Esophagus muscularis mucosa (tissue), 4 donors: ENCODE results near the gene STK10. TPM values are rescaled to one million over a fixed set of nuclear protein-coding genes. Genes with fewer than 3 reads are reported as not detected.

Source experiments
- DNase-seq: peaks from one replicate; pipeline ENCODE4 v3.0.0-alpha.2; 2017; ENCODE audit errors: extremely low spot score
- H3K27ac ChIP-seq, 4 donors: fragments of 200-600 bp; sonication (generic); replicated peaks in 1 of 4; 1 replicate in 3 of 4; 2 replicates in 1 of 4; pipeline ENCODE4 v1.5.1; 2016 to 2019; ENCODE audit warnings: mild to moderate bottlenecking in 1 of 4
- H3K27me3 ChIP-seq, 4 donors: fragments of 200-600 bp; sonication (generic); one replicate each; pipeline versions ENCODE4 v1.5.1 to v1.6.0; 2016 to 2019
- H3K36me3 ChIP-seq, 4 donors: fragments of 200-600 bp; sonication (generic); one replicate each; pipeline ENCODE4 v1.5.1; 2016 to 2019
- H3K4me1 ChIP-seq, 4 donors: fragments of 200-600 bp; sonication (generic); one replicate each; pipeline ENCODE4 v1.5.1; 2016 to 2019
- H3K4me3 ChIP-seq, 4 donors: fragments of 200-600 bp; sonication (generic); 1 replicate in 2 of 4; 2 replicates in 2 of 4; pipeline ENCODE4 v1.5.1; 2016 to 2019; ENCODE audit warnings: mild to moderate bottlenecking in 4 of 4, moderate library complexity in 1 of 4
- H3K9me3 ChIP-seq, 4 donors: fragments of 200-600 bp; sonication (generic); 1 replicate in 3 of 4; 2 replicates in 1 of 4; pipeline ENCODE4 v1.5.1; 2016 to 2019
- EP300 ChIP-seq: sonication (generic); formaldehyde crosslinking; IDR thresholded peaks from one replicate; pipeline ENCODE4 v1.6.1; 2017; ENCODE audit warnings: antibody characterized with exemption
- POLR2A ChIP-seq: fragments of 450-650 bp; IDR thresholded peaks from one replicate; pipeline ENCODE4 v1.6.1; 2017; ENCODE audit warnings: antibody characterized with exemption, moderate library complexity, mild to moderate bottlenecking, low read depth
- POLR2AphosphoS5 ChIP-seq, 2 donors: sonication (generic); formaldehyde crosslinking; IDR thresholded peaks; one replicate each; pipeline ENCODE4 v1.6.1; 2017; ENCODE audit warnings: antibody characterized with exemption in 2 of 2
- WGBS: methylation state at CpG from one replicate; pipeline ENCODE4 v1.1.5; 2018; 5-methylcytosine and 5-hydroxymethylcytosine counted together
- intact Hi-C: fragments of 100-400 bp; cut with DNase I; formaldehyde crosslinking; loops from one replicate; pipeline ENCODE4 v1.15.1; 2023
- total RNA-seq, 4 donors: library from RNA; depleted of rRNA; stranded (reverse); fragments of >200 nt; gene quantifications; one replicate each; pipeline versions ENCODE4 v1.1.0 to v1.2.1, GENCODE V29; 2016
- TF ChIP-seq, protein P1 (sequence below), 3 experiments: fragments of 200-600 bp in 2 of 3; fragments of 450-650 bp in 1 of 3; sonication (generic) in 2 of 3; IDR thresholded peaks; one replicate each; pipeline ENCODE4 v1.5.1; 2017 to 2019; ENCODE audit warnings: antibody characterized with exemption in 3 of 3, mild to moderate bottlenecking in 2 of 3, moderate library complexity in 1 of 3

The STK10 gene
- total RNA-seq, 4 donors from 2014 or later = 18.8 to 21.8 (median 19.4) TPM

DNA sequence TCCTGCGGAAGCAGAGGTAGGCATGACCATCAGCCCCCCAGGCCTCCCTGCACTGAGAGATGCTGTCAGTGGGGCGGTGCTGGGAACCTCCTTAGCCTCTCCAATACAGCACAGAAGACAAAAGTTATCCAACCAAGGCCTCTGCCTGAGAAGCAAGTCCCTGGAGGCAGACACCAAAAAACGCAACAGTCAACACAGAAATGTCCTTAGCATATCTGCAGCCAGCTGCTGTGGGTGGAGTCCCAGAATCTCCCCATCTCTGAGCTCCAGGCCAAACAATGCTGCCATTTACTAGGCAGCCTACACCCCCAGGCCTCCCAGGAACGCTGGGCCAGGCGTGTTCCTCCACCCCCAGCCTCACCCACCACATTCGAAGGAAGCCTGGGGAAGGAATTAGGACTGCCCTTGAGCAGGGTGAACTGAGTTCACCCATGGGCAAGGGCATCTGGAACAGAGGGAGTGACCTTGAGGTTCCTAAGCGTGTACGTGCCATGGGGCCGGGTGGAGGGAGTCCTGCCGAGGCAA lies 43.7 kb downstream of the STK10 start:
- Histone ChIP-seq H3K4me1 (peaks cover 14 to 44% (median 25%) of the 10 kb centered on the region in 4 donors), H3K27me3 (no peaks in the 10 kb centered on the region), H3K9me3 (no peaks in the 10 kb centered on the region), H3K36me3 (peaks cover 0 to 15% (median 6%) of the 10 kb centered on the region in 4 donors), H3K4me3 (no peak overlapping the region), H3K27ac (peak overlapping the region in 2 of 4 donors; percentile 26 to 38)
- intact Hi-C loops = no loop called here
- WGBS = 72% methylated on average over 10 of the region's 10 CpGs
- TF ChIP-seq, protein P1, sequence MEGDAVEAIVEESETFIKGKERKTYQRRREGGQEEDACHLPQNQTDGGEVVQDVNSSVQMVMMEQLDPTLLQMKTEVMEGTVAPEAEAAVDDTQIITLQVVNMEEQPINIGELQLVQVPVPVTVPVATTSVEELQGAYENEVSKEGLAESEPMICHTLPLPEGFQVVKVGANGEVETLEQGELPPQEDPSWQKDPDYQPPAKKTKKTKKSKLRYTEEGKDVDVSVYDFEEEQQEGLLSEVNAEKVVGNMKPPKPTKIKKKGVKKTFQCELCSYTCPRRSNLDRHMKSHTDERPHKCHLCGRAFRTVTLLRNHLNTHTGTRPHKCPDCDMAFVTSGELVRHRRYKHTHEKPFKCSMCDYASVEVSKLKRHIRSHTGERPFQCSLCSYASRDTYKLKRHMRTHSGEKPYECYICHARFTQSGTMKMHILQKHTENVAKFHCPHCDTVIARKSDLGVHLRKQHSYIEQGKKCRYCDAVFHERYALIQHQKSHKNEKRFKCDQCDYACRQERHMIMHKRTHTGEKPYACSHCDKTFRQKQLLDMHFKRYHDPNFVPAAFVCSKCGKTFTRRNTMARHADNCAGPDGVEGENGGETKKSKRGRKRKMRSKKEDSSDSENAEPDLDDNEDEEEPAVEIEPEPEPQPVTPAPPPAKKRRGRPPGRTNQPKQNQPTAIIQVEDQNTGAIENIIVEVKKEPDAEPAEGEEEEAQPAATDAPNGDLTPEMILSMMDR (IDR thresholded peaks at IDR 0.05) = no peak
- no peak for DNase-seq

DNA sequence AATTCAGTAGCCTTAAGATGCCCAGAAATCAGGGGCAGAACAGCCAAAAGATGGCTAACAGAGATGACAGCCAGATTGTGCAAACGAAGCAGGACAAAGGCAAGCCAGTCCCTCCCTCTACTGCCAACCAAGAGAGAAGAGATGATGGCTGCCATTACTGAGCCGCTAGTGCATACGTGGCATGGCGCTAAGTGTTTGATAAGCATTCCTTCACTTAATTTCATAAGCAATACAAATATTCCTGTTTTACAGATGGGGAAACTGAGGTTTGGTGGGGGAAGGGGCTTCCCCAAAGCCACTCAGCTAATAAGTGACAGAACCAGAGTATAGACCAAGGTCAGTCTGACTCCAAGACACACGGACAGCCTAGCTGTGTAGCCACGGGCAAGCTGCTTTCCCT lies 44.1 kb downstream of the STK10 start:
- peaks cover 0 to 15% (median 6%) of the 10 kb centered on the region in 4 donors for H3K36me3 ChIP-seq
- no peaks in the 10 kb centered on the region for H3K27me3 ChIP-seq
- WGBS = 85% methylated on average over 6 of the region's 6 CpGs
- H3K27ac ChIP-seq = peak overlapping the region in 2 of 4 donors; percentile 26 to 38
- TF ChIP-seq POLR2A (no peak), POLR2AphosphoS5 (IDR thresholded peaks at IDR 0.05) (no peak), EP300 (no peak)
- TF ChIP-seq, protein P1 (IDR thresholded peaks at IDR 0.05) = no peak
- no peak for DNase-seq
- H3K4me1 ChIP-seq = peaks cover 14 to 44% (median 24%) of the 10 kb centered on the region in 4 donors
- H3K4me3 ChIP-seq = no peak overlapping the region
- intact Hi-C loops = no loop called here
- H3K9me3 ChIP-seq = no peaks in the 10 kb centered on the region

DNA sequence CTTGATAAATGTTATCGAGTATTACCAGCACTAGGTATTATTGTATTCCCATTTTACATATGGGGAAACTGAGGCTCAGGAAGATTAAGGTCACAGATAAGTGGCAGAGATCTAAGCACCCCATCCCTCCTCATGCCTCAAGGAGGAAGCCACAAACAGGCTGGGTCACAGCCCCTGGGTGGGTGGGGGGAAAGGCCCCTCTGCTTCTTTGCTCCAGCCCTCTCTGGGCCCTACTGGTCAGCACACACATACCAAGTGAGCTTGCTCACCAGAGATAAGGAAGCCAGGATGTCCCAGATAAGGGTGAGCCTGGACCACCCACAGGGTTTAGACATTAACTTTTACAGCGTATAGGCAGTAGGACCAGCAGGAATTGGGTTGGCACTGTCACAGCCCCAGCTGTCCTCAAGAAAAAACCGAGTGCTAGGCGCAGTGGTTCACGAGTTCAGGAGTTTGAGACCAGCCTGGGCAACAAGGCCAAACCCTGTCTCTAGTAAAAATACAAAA lies 45.3 kb downstream of the STK10 start:
- Histone ChIP-seq H3K9me3 (no peaks in the 10 kb centered on the region), H3K27me3 (no peaks in the 10 kb centered on the region), H3K27ac (peak overlapping the region in 1 of 4 donors; percentile 7), H3K4me3 (no peak overlapping the region), H3K36me3 (peaks cover 0 to 3% (median 0%) of the 10 kb centered on the region in 4 donors), H3K4me1 (peaks cover 14 to 44% (median 22%) of the 10 kb centered on the region in 4 donors)
- 91% methylated on average over 5 of the region's 5 CpGs for WGBS
- intact Hi-C loops = no loop called here
- no peak for DNase-seq
- TF ChIP-seq, protein P1 (IDR thresholded peaks at IDR 0.05) = no peak
- no peak for TF ChIP-seq EP300
- no peak for TF ChIP-seq POLR2A

- TF ChIP-seq POLR2AphosphoS5 (IDR thresholded peaks at IDR 0.05) (no peak), POLR2A (no peak), EP300 (no peak)
- TF ChIP-seq, protein P1 (IDR thresholded peaks at IDR 0.05) = no peak
- WGBS = 74% methylated on average over 5 of the region's 5 CpGs
- H3K4me1 ChIP-seq = peaks cover 14 to 43% (median 21%) of the 10 kb centered on the region in 4 donors
- no peaks in the 10 kb centered on the region for H3K27me3 ChIP-seq
- no peak for DNase-seq
- no peaks in the 10 kb centered on the region for H3K9me3 ChIP-seq
- intact Hi-C loops = no loop called here
- H3K27ac ChIP-seq = no peak overlapping the region
- H3K4me3 ChIP-seq = no peak overlapping the region
- H3K36me3 ChIP-seq = no peaks in the 10 kb centered on the region
These were observed 46.1 kb downstream of the STK10 start for GRCh38 chr5:172141949-172142319.

- TF ChIP-seq, protein P1 (IDR thresholded peaks at IDR 0.05) = no peak
- TF ChIP-seq POLR2A = no peak
- no peak for TF ChIP-seq POLR2AphosphoS5 (IDR thresholded peaks at IDR 0.05)
- H3K27me3 ChIP-seq = no peaks in the 10 kb centered on the region
- DNase-seq = no peak
- H3K4me1 ChIP-seq = peaks cover 14 to 32% (median 17%) of the 10 kb centered on the region in 4 donors
- H3K36me3 ChIP-seq = no peaks in the 10 kb centered on the region
- no peak overlapping the region for H3K4me3 ChIP-seq
- H3K9me3 ChIP-seq = no peaks in the 10 kb centered on the region
- 87% methylated on average over 6 of the region's 6 CpGs for WGBS
- no peak overlapping the region for H3K27ac ChIP-seq
- intact Hi-C loops = no loop called here
These were observed 47.2 kb downstream of the STK10 start for GRCh38 chr5:172140866-172141265.
